D341Med (cell line): ENCODE data around the gene HS1BP3.

Experiments used
- DNase-seq: peaks from one replicate; pipeline ENCODE4 v3.0.0; 2012; ENCODE audit warnings: low spot score

HS1BP3 gene

GRCh38 chr2:20617081-20617575, 33.8 kb downstream of the HS1BP3 start:
- no peak for DNase-seq

- DNase-seq = no peak
Measured at GRCh38 chr2:20616341-20616871, 34.5 kb downstream of the HS1BP3 start.

GRCh38 chr2:20615466-20616241, 35.2 kb downstream of the HS1BP3 start:
- no peak for DNase-seq

- DNase-seq = no peak
Measured at GRCh38 chr2:20615068-20615465, 35.8 kb downstream of the HS1BP3 start.

- no peak for DNase-seq
Measured at GRCh38 chr2:20614201-20615067, 36.5 kb downstream of the HS1BP3 start.

GRCh38 chr2:20612925-20613916, 37.7 kb downstream of the HS1BP3 start:
- DNase-seq = no peak

GRCh38 chr2:20611844-20612356, 39.0 kb downstream of the HS1BP3 start:
- no peak for DNase-seq

- DNase-seq = no peak
Measured at GRCh38 chr2:20611077-20611843, 39.6 kb downstream of the HS1BP3 start.

- no peak for DNase-seq
Measured at GRCh38 chr2:20609995-20610357, 40.9 kb downstream of the HS1BP3 start.

GRCh38 chr2:20609349-20609994, 41.4 kb downstream of the HS1BP3 start:
- DNase-seq = no peak

- DNase-seq = no peak
Measured at GRCh38 chr2:20608666-20609348, 42.1 kb downstream of the HS1BP3 start.

GRCh38 chr2:20607446-20607845, 43.5 kb downstream of the HS1BP3 start:
- DNase-seq = no peak

GRCh38 chr2:20606198-20606597, 44.7 kb downstream of the HS1BP3 start:
- DNase-seq = no peak

- no peak for DNase-seq
Measured at GRCh38 chr2:20604951-20605381, 45.9 kb downstream of the HS1BP3 start.

- no peak for DNase-seq
Measured at GRCh38 chr2:20604401-20604911, 46.4 kb downstream of the HS1BP3 start.

GRCh38 chr2:20603791-20604190, 47.1 kb downstream of the HS1BP3 start:
- DNase-seq = no peak

- DNase-seq = no peak
Measured at GRCh38 chr2:20602803-20603202, 48.1 kb downstream of the HS1BP3 start.

- DNase-seq = no peak
Measured at GRCh38 chr2:20600756-20601325, 50.1 kb downstream of the HS1BP3 start.
